HG02981 (cell line): ENCODE results near the gene ACSM2B.
"Not testable (repeated sequence)": the region's sequence is repeated elsewhere in the genome, so short reads cannot be mapped to it uniquely, and the experiment has no call there.

Experiments
- ATAC-seq: cut with Tn5 transposase; IDR thresholded peaks from one replicate; pipeline ENCODE4 v1.9.1; 2021; ENCODE audit warnings: mild to moderate bottlenecking, moderate library complexity; ENCODE audit not compliant: unreplicated experiment

Gene ACSM2B

GRCh38 chr16:20576145-20576544 lies at the start of gene ACSM2B:
ACSM2B (minus strand) TSS chr16:20576367; CDS start chr16:20564845, 11,522 bp downstream.
- ATAC-seq: not testable (repeated sequence)

GRCh38 chr16:20624882-20625807 lies 49.0 kb upstream of the ACSM2B start:
- ATAC-seq: no peak

GRCh38 chr16:20624205-20624604 lies 48.0 kb upstream of the ACSM2B start:
- ATAC-seq: no peak

GRCh38 chr16:20622498-20622870 lies 46.3 kb upstream of the ACSM2B start:
- no peak for ATAC-seq

- ATAC-seq: no peak
These were observed 45.2 kb upstream of the ACSM2B start for GRCh38 chr16:20621406-20621805.

GRCh38 chr16:20620770-20621169 lies 44.6 kb upstream of the ACSM2B start:
- no peak for ATAC-seq

- ATAC-seq: no peak
These were observed 43.8 kb upstream of the ACSM2B start for GRCh38 chr16:20620003-20620402.

- ATAC-seq: no peak
These were observed 41.1 kb upstream of the ACSM2B start for GRCh38 chr16:20617271-20617670.

- no peak for ATAC-seq
These were observed 38.3 kb upstream of the ACSM2B start for GRCh38 chr16:20614186-20615141.

GRCh38 chr16:20613481-20614185 lies 37.5 kb upstream of the ACSM2B start:
- no peak for ATAC-seq

- ATAC-seq: no peak
These were observed 36.6 kb upstream of the ACSM2B start for GRCh38 chr16:20612551-20613480.

GRCh38 chr16:20611975-20612481 lies 35.9 kb upstream of the ACSM2B start:
- no peak for ATAC-seq

- no peak for ATAC-seq
These were observed 35.3 kb upstream of the ACSM2B start for GRCh38 chr16:20611350-20611902.

GRCh38 chr16:20610892-20611349 lies 34.8 kb upstream of the ACSM2B start:
- no peak for ATAC-seq

GRCh38 chr16:20610211-20610891 lies 34.2 kb upstream of the ACSM2B start:
- no peak for ATAC-seq

- ATAC-seq: not testable (repeated sequence)
These were observed 26.0 kb upstream of the ACSM2B start for GRCh38 chr16:20602205-20602604.

GRCh38 chr16:20599475-20599874 lies 23.3 kb upstream of the ACSM2B start:
- not testable (repeated sequence) for ATAC-seq

- no peak for ATAC-seq
These were observed 22.8 kb upstream of the ACSM2B start for GRCh38 chr16:20598832-20599469.
